Epidermal melanocyte (primary cell): ENCODE results near the gene SIRPB2.
"Not testable (repeated sequence)": the region's sequence is repeated elsewhere in the genome, so short reads cannot be mapped to it uniquely, and the experiment has no call there.

ENCODE experiments used
- DNase-seq: peaks from one replicate; pipeline ENCODE4 v3.0.0; 2011; ENCODE audit warnings: low spot score; ENCODE audit not compliant: insufficient read length

SIRPB2 gene

DNA sequence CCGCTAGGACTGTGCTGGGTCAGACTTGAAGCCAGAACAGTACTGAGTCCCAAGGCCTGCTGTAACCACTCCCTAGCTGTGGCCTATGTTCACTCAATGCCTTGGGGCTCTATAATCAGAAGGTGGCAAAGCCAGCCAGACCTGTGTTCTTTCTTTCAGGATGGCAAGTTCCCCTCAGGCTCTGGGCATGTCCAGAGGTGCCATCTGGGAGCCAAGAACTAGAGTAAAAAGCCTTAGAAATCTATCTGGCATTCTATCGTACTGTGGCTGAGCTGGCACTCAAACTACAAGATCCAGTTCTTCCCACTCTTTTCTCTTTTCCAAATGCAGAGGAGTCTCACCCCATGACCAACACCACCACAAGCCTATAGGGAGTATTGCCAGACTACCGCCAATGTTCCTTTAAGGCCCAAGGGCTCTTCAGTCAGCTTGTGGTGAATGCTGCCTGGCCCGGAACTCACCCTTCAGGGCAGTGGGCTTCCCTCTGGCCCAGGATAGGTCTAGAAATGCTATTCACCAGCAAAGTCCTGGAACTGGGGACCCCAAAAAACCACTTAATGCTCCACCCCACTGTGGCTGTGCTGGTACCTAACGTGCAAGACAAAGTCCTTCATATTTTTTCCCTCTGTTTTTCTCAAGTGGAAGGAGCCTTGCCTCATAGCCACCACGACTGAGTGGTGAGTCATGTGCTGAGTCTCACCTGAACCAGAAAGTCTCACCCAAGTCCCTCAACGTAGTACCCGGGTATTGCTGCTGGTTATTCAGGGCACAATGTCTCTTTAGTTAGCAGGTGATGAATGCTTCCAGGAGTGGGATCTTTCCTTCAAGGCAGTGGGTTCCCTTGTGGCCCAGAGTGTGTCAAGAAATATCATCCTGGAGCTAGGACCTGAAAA is 8.6 kb upstream of the SIRPB2 start:
- no peak for DNase-seq

DNA sequence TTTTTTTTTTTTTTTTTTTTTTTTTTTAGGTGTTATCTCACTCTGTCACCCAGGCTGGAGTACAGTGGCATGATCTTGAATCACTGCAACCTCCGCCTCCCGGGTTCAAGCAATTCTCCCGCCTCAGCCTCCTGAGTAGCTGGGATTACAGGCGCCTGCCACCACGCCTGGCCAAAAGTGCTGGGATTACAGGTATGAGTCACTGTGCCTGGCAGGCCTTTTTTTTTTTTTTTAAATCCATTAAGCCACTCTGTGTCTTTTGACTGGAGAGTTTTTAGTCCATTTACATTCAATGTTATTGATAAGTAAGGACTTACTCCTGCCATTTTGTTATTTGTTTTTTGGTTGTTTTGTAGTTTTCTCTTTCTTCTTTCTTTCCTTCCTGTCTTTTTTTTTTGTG is 6.2 kb upstream of the SIRPB2 start:
- not testable (repeated sequence) for DNase-seq

DNA sequence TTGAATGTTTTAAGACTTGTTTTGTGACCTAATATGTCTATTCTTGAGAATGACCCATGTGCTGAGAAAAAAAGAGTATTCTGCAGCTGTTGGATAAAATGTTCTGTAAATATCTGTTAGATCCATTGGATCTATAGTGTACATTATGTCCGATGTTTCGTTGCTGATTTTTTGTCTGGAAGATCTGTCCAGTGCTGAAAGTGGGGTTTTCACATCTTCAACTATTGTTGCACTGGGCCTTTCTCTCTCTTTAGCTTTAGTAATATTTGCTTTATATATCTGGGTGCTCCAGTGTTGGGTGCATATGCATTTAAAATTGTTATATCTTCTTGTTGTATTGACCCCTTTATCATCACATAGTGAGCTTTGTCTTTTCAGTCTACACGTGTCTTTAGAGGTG is 5.7 kb upstream of the SIRPB2 start:
- no peak for DNase-seq

DNA sequence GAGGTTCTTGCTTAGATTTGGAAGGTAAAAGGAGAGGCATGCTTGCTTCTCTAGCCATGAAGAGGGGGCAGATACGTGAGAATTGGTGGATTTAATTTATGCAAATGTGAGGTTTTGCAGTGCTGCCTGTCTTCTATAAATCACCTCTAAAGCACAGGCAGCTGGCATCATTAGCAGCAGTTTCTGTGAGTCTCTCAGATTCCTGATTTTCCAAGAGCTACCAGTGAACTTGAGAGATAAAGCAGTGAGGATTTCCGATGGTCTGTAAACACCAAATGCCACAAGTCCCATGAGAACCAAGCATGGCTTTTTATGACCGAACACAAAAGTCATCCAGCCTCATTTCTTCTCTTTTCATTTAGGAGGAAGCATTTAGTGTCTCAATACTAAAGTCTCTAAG is 3.2 kb upstream of the SIRPB2 start:
- DNase-seq, result no peak

DNA sequence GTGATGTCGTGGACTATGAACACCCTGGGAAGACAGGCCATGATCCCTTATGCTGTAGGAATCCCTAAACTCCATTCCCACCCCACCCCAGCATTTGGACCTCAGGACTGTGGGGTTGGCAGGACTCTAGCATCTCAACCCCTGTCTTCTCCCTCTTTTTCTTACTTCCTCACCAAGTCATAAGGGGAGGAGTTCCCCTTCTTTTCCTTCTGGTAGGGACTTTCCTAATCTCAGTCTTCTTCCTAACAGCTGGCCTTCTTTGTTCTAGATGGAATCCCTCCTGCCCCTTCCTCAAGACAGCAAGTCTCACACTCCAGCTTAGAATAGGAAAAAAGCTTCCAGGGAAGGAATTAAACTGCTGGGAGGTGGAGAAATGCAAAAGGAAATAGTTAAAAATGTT is 2.3 kb upstream of the SIRPB2 start:
- no peak for DNase-seq

DNA sequence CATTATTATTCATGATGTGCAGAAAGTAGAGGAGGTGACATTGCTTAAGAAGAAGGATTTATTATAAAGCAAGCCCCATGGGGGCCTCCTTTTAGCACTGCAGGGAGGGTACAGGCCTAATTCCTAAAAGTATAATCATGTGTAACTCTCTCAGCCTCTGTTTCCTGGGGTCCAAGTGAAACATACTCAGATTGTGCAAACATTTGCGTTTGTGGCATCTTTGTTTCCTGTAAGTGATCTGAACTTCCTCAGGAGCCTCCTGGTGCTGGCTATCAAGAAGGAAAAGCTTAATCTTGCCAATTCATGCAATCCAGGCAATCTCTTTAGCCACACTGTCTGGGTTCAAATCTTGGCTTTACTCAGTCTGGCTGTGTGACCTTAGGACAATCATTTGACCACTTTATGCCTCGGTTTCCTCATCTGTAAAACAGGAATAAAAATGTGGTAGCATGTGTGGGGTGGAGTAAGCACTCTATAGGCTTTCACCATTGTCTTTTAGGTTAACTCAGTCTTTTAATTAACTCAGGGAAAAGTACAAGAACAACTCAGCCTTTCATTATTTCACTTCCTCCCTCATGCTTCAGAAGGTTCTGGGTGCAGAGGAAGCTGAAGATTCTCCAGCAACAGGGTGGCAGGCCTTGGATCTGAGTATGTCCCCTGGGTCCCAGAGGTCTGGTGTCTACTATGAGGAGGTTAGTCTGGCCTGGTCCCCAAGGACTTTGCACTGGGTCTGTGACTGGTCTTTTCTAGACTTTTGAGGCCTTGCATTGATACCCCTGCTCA is 831 bp upstream of the SIRPB2 start:
- DNase-seq, result no peak

DNA sequence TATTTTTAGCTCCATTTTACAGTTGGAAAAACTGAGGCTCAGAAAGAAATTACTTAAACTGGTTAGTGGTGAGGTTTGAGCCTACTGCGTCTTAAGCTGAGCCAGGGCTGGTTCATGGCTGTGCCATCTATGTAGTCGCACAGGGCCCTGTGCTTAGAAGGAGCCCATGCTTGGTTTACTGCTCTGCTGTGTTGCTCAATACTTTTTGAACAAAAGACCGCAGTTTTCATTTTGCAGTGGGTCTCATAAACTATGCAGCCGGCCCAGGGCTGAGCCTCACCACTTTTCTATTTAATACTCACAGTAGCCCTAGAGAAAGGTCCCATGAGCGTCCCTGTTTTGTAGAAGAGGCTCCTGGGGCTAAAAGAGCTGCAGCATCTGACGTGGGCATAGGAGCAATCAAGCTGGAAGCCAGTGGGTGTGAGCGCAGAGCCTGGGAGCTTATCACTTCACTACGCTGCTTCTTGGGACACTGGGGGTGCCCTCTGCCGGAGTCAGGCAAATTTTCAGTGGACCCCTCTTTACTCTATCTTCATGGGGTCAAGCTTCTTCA is 501 bp downstream of the SIRPB2 start:
- no peak for DNase-seq

DNA sequence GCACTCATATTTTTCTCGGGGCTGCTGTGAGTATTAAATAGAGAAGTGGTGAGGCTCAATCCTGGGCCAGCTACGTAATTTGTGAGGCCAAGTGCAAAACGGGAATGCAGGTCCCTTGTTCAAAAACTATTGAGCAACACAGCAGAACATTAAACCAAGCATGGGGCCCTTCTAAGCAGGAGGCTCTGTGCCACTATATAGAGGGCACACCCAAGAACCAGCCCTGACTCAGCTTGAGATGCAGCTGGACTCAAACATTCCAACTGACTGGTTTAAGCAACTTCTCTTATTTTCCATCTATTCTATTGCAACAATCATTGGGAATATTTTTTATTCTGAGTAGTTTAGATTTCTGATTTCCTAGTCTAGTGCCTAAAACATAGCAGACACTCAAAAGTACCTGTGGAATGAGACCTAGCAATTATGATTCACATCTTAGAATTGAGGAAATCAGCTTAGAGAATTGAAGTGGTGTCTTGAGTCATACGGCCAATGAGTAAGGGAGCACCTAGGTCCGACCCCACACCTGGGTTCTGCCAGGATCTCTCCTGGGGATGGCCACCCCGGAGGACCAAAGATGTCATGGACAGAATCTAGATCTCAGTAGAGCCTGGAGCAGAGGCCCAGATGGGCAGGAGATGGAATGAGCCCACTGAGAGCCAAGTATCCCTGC is 1.3 kb downstream of the SIRPB2 start:
- DNase-seq, result no peak

DNA sequence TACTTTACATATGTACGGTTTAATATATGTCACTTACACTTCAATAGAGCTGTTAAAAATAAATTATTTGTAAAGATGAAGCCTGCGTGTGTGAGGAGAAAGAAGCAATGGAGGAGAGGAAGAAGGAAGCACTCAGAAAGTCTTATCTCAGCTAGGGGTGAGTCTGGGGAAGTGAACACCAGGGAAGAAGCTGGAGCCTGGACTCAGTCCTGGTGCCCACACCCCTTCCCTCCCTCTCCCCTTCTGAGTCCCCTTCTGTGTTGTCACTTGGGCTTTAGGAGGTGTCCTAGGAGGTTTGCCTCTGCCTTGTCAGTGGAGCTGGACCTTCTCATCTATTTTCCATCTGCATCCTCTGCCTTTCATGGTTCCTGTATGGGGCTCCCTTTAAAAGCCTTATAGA is 1.9 kb downstream of the SIRPB2 start:
- no peak for DNase-seq

DNA sequence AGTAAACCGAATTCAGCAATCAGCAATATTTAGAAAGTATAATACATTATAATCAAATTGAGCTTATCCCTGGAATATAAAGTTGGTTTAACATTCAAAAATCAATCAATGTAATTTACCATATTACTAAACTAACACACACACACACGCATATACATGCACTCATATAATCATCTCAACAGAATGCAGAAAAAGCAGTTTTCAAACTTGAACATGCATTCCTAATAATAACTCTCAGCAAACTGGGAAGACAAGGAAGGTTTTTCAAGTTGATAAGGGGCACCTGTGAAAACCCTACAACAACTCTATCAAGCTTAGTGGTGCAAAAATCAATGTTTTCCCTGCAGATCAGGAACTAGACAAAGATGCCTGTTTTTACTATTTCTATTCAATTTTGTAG is 4.7 kb downstream of the SIRPB2 start:
- no peak for DNase-seq

DNA sequence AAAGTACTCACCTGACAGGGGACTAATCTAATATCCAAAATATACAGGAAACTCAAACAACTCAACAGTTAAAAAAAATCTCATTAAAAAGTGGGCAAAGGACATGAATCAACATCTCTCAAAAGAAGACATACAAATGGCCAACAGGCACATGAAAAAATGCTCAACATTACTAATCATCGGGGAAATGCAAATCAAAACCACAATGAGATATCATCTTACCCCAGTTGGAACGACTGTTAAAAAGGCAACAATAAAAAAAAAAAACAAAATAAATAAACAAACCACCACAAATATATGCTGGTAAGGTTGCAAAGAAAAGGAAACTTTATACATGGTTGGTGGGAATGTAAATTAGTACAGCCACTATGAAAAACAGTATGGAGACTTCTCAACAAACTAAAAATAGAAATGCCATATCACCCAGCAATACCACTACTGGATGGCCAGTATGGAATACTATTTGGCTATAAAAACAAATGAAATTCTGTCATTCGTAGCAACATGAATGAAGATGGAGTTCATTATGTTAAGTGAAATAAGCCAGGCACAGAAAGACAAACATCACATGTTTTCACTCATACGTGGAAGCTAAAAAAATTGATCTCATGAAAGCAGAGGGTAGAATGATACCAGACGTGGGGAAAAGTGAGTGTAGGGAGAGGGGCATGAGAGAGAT is 6.6 kb downstream of the SIRPB2 start:
- no peak for DNase-seq

DNA sequence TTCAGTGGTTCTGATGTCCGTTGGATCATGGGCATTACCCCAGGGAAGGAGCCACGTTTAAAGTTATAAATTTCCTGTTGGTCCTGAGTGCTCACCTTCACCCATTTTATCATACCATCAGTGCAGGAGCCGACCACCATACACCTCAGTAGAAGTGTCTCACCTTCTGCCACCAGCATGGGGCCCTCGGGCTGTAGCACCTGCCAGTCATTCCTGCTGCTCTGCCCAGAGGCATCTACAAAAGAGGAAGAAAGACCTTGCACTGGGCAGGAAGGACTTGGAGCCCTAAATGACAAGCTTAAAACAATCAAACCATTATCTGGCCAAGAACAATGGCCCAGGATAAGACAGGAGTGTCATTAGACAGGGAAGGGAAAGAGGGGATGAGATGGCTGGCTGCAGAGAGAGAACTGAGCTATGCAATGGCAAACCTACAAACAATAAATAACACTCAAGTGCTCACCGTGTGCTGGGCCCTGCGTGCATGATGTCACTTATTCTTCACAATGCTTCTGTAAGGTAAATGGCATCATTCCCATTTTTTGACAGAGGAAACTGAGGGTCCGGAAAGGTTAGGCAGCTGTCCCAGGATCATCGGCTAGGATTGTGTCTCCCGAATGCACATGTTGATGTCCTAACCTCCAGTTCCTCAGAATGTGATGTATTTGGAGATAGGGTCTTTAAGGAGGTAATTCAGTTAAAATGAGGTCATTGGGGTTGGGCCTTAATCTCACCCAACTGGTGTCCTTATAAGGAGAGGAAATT is 11.2 kb downstream of the SIRPB2 start:
- DNase-seq, result no peak

DNA sequence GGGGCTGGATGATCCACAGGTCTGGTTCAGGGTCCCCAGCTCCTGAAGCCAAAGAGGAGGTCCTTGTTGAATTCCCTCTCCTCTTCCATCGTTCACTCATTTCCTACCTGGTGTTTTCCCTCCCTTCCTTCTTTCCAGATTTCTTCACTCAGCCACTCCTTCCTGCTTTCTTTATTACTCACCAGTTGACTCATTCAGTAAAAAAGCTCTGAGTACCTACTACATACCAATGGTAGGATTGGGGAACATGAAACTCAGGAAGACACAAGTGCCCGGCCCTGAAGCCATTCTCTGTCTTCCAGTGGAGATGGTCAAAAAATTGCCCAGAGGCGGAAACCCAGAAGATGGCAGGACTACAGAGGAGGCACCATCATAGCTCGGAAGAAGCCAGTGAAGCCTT is 12.7 kb downstream of the SIRPB2 start:
- DNase-seq, result no peak

DNA sequence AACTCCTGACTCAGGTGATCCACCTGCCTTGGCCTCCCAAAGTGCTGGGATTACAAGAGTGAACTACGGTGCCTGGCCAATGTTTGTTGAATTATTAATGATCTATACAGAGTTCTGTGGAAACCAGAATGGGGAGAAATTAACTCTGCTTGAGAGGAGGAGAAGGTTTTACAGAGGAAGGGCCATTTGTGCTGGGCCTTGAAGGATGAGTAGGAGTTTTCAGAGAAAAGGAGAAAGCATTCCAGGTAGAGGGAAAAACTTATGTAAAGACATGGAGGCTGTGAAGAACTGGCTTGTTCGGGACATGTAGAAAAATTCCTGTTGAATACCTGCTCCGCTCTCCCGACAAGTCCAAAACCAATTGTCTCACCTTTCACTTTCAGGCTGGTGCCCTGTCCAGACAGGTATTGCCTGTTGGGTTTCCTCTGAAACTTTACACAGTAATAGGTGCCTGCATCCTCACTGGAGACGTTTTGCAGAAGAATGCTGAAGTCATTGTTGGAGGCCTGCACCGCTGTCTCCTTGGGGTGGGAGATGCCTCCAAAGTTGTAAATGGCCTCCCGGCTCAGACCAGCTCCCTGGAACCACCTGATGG is 13.2 kb downstream of the SIRPB2 start:
- DNase-seq, result no peak

DNA sequence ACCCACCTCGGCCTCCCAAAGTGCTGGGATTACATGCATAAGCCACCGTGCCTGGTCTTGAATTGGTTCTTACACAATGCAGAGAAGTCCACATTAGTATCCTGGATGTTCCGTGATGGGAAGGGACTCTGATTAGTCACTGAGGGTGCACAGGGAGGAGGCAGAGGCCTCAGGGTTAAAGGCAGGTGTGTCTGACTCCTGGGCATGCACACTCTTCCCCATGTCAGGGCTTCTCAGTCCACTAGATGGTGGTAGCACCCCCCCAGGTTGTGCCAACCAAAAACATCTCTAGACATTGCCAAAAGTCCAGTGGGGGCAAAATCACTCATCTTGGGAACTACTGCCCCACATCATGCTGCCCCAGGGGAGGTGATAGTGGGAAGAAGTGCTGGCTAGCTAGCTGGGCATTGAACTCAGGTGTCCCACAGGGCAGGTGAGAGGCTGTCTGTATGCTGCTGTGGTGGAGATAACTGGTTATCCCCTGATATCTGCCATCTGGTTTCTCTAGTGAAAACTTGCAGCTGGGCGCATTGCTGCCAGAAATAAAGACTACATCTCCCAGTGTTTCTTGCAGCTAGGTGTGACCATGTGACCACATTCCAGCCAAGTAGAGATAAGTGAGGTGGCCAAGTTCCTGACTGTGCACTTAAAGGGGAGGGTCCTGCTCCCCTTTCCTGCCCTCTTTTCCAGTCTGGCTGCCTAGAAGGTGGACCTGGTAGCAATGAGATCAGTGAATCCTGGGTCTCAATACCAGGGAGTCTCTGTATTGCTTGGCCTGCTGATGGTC is 16.2 kb downstream of the SIRPB2 start:
- DNase-seq, result no peak

DNA sequence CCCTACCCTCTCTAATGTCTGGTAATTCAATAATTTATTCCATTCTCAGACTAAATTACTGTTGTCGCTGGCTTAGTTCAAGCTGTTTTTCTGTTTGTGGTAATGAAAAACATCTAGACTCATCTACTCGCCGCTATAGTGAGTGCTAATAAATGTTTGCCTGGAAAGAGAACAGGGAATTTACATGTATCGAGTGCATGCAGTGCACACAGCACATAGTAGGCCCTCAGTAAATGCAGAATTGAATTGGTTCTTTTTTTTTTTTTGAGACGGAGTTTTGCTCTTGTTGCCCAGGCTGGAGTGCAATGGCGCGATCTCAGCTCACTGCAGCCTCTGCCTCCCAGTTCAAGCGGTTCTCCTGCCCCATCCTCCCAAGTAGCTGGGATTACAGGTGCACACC is 16.9 kb downstream of the SIRPB2 start:
- no peak for DNase-seq

DNA sequence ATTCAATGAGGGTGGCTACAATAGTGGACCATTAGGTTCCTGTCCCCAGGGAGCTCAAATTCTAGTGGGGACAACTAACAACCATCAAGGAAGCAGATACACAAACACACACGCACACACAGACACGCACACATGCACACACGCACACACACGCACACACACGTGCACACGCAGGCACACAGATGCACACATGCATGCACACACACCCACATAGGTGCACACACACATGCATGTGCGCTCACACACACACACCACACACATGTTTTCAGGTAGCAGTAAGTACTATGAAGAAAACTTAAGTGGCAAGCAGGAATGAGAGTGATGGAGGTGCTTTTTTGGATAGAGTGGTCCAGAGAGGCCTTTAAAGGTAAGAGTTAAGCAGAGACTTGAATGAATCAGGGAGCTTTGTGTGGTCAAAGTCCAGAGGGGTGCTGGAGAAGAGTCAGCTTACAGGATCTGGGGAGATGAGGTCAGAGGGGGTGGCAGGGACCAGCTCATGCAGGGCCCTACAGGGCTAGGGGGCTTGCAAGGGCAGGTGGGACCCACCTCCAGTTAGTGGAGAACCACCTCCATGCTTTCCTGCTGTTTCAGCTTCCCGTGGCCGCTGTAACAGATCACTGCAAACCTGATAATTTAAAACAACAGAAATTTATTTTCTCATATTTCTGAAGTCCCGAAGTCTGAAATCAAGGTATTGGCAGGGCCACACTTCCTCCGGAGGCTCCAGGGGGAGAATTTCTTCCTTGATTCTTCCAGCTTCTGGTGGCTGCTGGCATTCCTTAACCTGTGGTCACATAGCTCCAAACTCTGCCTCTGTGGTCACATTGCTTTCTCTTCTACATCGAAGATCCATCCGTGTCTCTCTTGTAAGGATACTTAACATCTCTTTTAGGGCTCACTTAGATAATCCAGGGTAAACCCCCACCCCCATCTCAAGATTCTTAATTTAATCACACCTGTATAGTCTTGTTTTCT is 17.7 kb downstream of the SIRPB2 start:
- DNase-seq, result no peak

DNA sequence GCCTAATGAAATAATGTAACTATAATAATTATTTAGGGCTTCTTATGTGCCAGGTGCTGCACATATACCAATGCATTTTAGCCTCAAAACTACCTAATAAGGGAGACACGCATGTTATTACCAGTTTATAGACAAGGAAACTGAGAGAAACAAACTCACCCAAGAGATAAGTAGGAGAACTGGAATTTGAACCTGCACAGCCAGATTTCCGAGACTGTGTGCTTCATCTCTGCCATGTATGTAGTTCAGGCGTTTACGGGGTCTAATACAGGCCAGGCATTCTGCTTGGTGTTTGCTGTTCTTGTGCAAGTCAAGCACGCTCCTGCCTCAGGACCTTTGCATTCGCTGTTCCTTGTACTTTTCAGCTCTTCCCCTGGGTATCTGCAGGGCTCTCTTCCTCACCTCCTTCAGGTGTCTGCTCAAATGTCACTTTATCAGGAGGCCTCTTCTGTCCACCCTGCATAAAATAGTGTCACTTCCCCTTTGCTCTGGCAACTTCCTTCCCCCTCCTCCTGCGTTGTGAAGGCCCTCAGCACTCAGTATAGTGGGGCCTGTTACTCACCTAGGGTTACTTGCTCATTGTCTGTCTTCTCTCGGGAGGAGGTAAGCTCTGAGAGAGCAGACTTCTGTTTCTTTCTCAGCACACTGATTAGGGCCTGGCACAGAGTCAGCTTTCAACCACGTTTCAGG is 18.5 kb downstream of the SIRPB2 start:
- DNase-seq, result no peak
